HTR-8/SVneo (cell line): Measurements from ENCODE around the gene RAB29.
A peak's percentile ranks its signal among the peaks of the same experiment; 100 is the strongest.
"Not testable (repeated sequence)": the region's sequence is repeated elsewhere in the genome, so short reads cannot be mapped to it uniquely, and the experiment has no call there.

Experiments
- DNase-seq: peaks from one replicate; pipeline ENCODE4 v3.0.0; 2011; ENCODE audit warnings: low spot score, mixed read lengths; ENCODE audit not compliant: insufficient read length
- FAIRE-seq: peaks from 2 replicates; lab custom pipeline; 2011; peaks lifted over from hg19 to GRCh38; lab: Jason Lieb, UNC

The RAB29 gene

GRCh38 chr1:205775015-205775716 lies at the start of gene RAB29:
Gene RAB29 (minus strand): TSS chr1:205775482. CDS start chr1:205774956, 526 bp downstream.
- FAIRE-seq, result no peak

GRCh38 chr1:205824180-205824579 lies 48.9 kb upstream of the RAB29 start:
- no peak for FAIRE-seq
- DNase-seq, result no peak

More at GRCh38 chr1:205775015-205775716, at the start of gene RAB29:
- DNase-seq, result peak; percentile 77

- not testable (repeated sequence) for FAIRE-seq, DNase-seq
These were observed 48.0 kb upstream of the RAB29 start for GRCh38 chr1:205823260-205823659.

GRCh38 chr1:205822397-205822796 lies 47.1 kb upstream of the RAB29 start:
- FAIRE-seq (no peak), DNase-seq (no peak)

GRCh38 chr1:205817988-205818387 lies 42.7 kb upstream of the RAB29 start:
- DNase-seq (no peak), FAIRE-seq (no peak)

GRCh38 chr1:205817364-205817763 lies 42.1 kb upstream of the RAB29 start:
- no peak for FAIRE-seq
- DNase-seq, result no peak

- DNase-seq, result peak; percentile 57
These were observed 38.4 kb upstream of the RAB29 start for GRCh38 chr1:205813755-205814058.

GRCh38 chr1:205812878-205813754 lies 37.8 kb upstream of the RAB29 start, which contains the start of gene SLC41A1:
Gene SLC41A1 (minus strand): TSS chr1:205813198. CDS start chr1:205810441, 2,757 bp downstream.
- peak; percentile 86 for FAIRE-seq

More at GRCh38 chr1:205813755-205814058, 38.4 kb upstream of the RAB29 start:
- no peak for FAIRE-seq

GRCh38 chr1:205812271-205812877 lies 37.1 kb upstream of the RAB29 start:
- DNase-seq, result peak; percentile 41
- FAIRE-seq, result no peak

More at GRCh38 chr1:205812878-205813754, 37.8 kb upstream of the RAB29 start, which contains the start of gene SLC41A1:
- DNase-seq, result peak; percentile 96

GRCh38 chr1:205811660-205812059 lies 36.4 kb upstream of the RAB29 start:
- FAIRE-seq, result no peak
- DNase-seq, result no peak

GRCh38 chr1:205810448-205811157 lies 35.3 kb upstream of the RAB29 start:
- DNase-seq (no peak), FAIRE-seq (no peak)

- FAIRE-seq (no peak), DNase-seq (no peak)
These were observed 34.7 kb upstream of the RAB29 start for GRCh38 chr1:205809942-205810345.

- FAIRE-seq, result no peak
These were observed 34.2 kb upstream of the RAB29 start for GRCh38 chr1:205809469-205809868.

GRCh38 chr1:205805082-205805711 lies 29.9 kb upstream of the RAB29 start:
- FAIRE-seq (no peak), DNase-seq (no peak)

More at GRCh38 chr1:205809469-205809868, 34.2 kb upstream of the RAB29 start:
- no peak for DNase-seq

- no peak for DNase-seq
- FAIRE-seq, result no peak
These were observed 29.3 kb upstream of the RAB29 start for GRCh38 chr1:205804605-205805004.

GRCh38 chr1:205803986-205804385 lies 28.7 kb upstream of the RAB29 start:
- DNase-seq (no peak), FAIRE-seq (no peak)

- DNase-seq (no peak), FAIRE-seq (no peak)
These were observed 26.8 kb upstream of the RAB29 start for GRCh38 chr1:205802060-205802459.

- no peak for DNase-seq
- no peak for FAIRE-seq
These were observed 25.9 kb upstream of the RAB29 start for GRCh38 chr1:205800981-205801703.

GRCh38 chr1:205800427-205800826 lies 25.1 kb upstream of the RAB29 start:
- DNase-seq (no peak), FAIRE-seq (no peak)
